NT2/D1 (cell line): ENCODE measurements around the gene ANGPTL2.

ENCODE experiments used
- SUZ12 ChIP-seq: IDR thresholded peaks from 2 replicates; pipeline ENCODE4 v1.6.1; 2011; ENCODE audit not compliant: insufficient read length, insufficient read depth; ENCODE audit errors: extremely low read depth
- YY1 ChIP-seq: IDR thresholded peaks from 2 replicates; pipeline ENCODE4 v1.6.1; 2011; ENCODE audit not compliant: insufficient read length, insufficient read depth
- ZNF274 ChIP-seq: IDR thresholded peaks from 2 replicates; pipeline ENCODE4 v1.6.1; 2011; ENCODE audit warnings: mild to moderate bottlenecking, low read depth, low read length

DNA sequence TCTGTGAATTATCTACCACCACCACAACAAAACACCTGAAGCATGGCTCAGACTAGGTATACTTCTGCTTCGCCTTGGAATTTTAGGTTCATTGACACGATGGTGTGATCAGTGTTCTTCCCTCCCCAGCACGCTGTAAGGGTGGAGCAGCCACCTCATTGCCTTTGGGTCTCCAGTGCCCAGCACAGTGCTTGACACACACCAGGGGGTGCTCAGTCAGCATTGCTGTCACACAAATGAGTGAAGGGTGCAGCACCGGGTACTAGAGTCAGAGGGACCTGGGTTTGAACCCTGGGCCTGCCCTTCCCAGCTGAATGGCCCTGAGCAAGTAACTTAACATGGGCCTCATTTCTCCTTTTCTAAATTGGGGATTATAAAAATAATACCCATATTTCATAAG is 9.9 kb upstream of the ANGPTL2 start:
- TF ChIP-seq YY1, result no peak
- no peak for TF ChIP-seq ZNF274
- TF ChIP-seq SUZ12, result no peak
